ENCODE results near the gene CDK6. TPM values are rescaled to one million over a fixed set of nuclear protein-coding genes. Genes with fewer than 3 reads are reported as not detected.

CDK6 gene
- total and polyA plus RNA-seq, 9 of the 15 experiments (the other 6 are each of a cell fraction or from before 2014, with no cell fraction given): 7.6 to 109 (median 44.4) TPM

DNA sequence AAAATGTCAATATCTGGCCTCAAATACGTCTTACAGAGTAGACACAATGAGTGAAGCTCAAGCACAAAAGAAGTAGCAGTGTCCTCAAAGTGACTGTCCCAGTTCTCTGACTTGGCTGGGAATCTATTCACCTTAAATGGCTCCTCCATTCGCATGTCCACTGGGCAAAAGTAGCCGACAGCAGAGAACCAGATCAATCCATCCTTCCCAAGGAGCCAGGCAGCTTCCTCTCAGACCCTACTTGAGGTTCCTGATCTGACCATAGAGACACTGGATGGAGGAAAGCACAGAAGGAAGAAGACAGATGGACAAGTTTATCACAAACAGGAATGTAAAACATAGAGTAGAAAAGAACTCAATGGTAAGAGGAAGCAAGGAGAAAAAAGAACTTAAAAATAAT is 53.5 kb downstream of the CDK6 start:
- CTCF ChIA-PET (ENCODE audit: low intra/inter-chr PET ratio): no interaction called here
- H3K79me2 ChIP-seq (ENCODE audit: control insufficient read depth, insufficient read depth, low read length): peaks cover 85% of the 10 kb centered on the region
- H3K9me3 ChIP-seq (replicated peaks; ENCODE audit: control insufficient read depth, insufficient read depth, low read depth, low read length): no peaks in the 10 kb centered on the region
- H3K4me3 ChIP-seq: no peak overlapping the region
- intact Hi-C loops (cut with micrococcal nuclease) (no loop called here), in situ Hi-C loops (cut with MboI) (no loop called here)
- H3K4me2 ChIP-seq (ENCODE audit: insufficient read depth, low read length): no peak overlapping the region
- no peaks in the 10 kb centered on the region for H3K9me1 ChIP-seq (ENCODE audit: control insufficient read depth, insufficient read depth, low read length)
- H3K27me3 ChIP-seq (ENCODE audit: control insufficient read depth in 2 of 2, insufficient read depth in 2 of 2, low read length in 2 of 2): no peaks in the 10 kb centered on the region
- POLR2A ChIA-PET: no interaction called here
- no peaks in the 10 kb centered on the region for H4K20me1 ChIP-seq (replicated peaks; ENCODE audit: control insufficient read depth, insufficient read depth, low read length)
- DNase-seq (ENCODE audit: extremely low read depth in 1 of 4, low spot score in 3 of 4): no peak
- no peak overlapping the region for H3K9ac ChIP-seq (ENCODE audit: insufficient read depth in 1 of 2, low read depth in 2 of 2, low read length in 2 of 2)
- no peak overlapping the region for H2AFZ ChIP-seq (ENCODE audit: low read depth, low read length)
- BruUV-seq (replicated peaks): no TSS peak
- no peak overlapping the region for H3K27ac ChIP-seq (ENCODE audit: extremely low read depth, low read depth, low read length)
- ATAC-seq: peak; percentile 65
- 69% methylated on average over 3 of the region's 3 CpGs for WGBS (ENCODE audit: insufficient coverage, low coverage, missing lambda C conversion rate)
- H3K36me3 ChIP-seq (ENCODE audit: control insufficient read depth, insufficient read depth, low read length): peaks cover 5% of the 10 kb centered on the region; the same call in 2 of the 3 replicates
- no peak for FAIRE-seq
- no peaks in the 10 kb centered on the region; a peak in 1 of 5 replicates for H3K4me1 ChIP-seq (replicated peaks in 1 of 2; ENCODE audit: control insufficient read depth in 2 of 2, insufficient read depth in 2 of 2, low read length in 2 of 2)
- TF ChIP-seq CAMTA2 (CRISPR knock-in tag; conservative IDR thresholded peaks at IDR 0.05): no peak
- TF ChIP-seq, protein P1, sequence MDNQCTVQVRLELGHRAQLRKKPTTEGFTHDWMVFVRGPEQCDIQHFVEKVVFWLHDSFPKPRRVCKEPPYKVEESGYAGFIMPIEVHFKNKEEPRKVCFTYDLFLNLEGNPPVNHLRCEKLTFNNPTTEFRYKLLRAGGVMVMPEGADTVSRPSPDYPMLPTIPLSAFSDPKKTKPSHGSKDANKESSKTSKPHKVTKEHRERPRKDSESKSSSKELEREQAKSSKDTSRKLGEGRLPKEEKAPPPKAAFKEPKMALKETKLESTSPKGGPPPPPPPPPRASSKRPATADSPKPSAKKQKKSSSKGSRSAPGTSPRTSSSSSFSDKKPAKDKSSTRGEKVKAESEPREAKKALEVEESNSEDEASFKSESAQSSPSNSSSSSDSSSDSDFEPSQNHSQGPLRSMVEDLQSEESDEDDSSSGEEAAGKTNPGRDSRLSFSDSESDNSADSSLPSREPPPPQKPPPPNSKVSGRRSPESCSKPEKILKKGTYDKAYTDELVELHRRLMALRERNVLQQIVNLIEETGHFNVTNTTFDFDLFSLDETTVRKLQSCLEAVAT (IDR thresholded peaks at IDR 0.05): peak in 1 of 2 experiments; percentile 95; a peak in 2 of 4 replicates
- TF ChIP-seq ZBTB17 (CRISPR knock-in tag; IDR thresholded peaks at IDR 0.05): peak; percentile 87
- TF ChIP-seq, protein P2, sequence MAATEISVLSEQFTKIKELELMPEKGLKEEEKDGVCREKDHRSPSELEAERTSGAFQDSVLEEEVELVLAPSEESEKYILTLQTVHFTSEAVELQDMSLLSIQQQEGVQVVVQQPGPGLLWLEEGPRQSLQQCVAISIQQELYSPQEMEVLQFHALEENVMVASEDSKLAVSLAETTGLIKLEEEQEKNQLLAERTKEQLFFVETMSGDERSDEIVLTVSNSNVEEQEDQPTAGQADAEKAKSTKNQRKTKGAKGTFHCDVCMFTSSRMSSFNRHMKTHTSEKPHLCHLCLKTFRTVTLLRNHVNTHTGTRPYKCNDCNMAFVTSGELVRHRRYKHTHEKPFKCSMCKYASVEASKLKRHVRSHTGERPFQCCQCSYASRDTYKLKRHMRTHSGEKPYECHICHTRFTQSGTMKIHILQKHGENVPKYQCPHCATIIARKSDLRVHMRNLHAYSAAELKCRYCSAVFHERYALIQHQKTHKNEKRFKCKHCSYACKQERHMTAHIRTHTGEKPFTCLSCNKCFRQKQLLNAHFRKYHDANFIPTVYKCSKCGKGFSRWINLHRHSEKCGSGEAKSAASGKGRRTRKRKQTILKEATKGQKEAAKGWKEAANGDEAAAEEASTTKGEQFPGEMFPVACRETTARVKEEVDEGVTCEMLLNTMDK (IDR thresholded peaks at IDR 0.05; ENCODE audit: borderline replicate concordance, insufficient read depth, low read depth, low read length, poor library complexity, severe bottlenecking): no peak
- TF ChIP-seq FOXM1 (IDR thresholded peaks at IDR 0.05; ENCODE audit: low read depth): no peak
- no peak for TF ChIP-seq FOXM1 (CRISPR knock-in tag; IDR thresholded peaks at IDR 0.05; ENCODE audit: low read depth)
- no peak for TF ChIP-seq CTBP1 (IDR thresholded peaks at IDR 0.05; ENCODE audit: borderline replicate concordance)
- no peak for TF ChIP-seq RBM34 (IDR thresholded peaks at IDR 0.05; ENCODE audit: borderline replicate concordance, insufficient read depth, low read length)
- TF ChIP-seq, protein P3, sequence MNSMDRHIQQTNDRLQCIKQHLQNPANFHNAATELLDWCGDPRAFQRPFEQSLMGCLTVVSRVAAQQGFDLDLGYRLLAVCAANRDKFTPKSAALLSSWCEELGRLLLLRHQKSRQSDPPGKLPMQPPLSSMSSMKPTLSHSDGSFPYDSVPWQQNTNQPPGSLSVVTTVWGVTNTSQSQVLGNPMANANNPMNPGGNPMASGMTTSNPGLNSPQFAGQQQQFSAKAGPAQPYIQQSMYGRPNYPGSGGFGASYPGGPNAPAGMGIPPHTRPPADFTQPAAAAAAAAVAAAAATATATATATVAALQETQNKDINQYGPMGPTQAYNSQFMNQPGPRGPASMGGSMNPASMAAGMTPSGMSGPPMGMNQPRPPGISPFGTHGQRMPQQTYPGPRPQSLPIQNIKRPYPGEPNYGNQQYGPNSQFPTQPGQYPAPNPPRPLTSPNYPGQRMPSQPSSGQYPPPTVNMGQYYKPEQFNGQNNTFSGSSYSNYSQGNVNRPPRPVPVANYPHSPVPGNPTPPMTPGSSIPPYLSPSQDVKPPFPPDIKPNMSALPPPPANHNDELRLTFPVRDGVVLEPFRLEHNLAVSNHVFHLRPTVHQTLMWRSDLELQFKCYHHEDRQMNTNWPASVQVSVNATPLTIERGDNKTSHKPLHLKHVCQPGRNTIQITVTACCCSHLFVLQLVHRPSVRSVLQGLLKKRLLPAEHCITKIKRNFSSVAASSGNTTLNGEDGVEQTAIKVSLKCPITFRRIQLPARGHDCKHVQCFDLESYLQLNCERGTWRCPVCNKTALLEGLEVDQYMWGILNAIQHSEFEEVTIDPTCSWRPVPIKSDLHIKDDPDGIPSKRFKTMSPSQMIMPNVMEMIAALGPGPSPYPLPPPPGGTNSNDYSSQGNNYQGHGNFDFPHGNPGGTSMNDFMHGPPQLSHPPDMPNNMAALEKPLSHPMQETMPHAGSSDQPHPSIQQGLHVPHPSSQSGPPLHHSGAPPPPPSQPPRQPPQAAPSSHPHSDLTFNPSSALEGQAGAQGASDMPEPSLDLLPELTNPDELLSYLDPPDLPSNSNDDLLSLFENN (IDR thresholded peaks at IDR 0.05; ENCODE audit: low read depth in 2 of 2, low read length in 2 of 2): peak in 1 of 2 experiments; percentile 67; a peak in 1 of 4 replicates
- no peak for TF ChIP-seq SREBF1 (IDR thresholded peaks at IDR 0.05; ENCODE audit: borderline replicate concordance, low read depth, low read length)
- no peak for TF ChIP-seq TGIF2 (CRISPR knock-in tag; IDR thresholded peaks at IDR 0.05)
- no peak for TF ChIP-seq GABPB2 (CRISPR knock-in tag; conservative IDR thresholded peaks at IDR 0.05)
- TF ChIP-seq ZNF316 (IDR thresholded peaks at IDR 0.05): no peak

Data from K562 (cell line).